Measurements from ENCODE around the gene AKAP6.

DNA sequence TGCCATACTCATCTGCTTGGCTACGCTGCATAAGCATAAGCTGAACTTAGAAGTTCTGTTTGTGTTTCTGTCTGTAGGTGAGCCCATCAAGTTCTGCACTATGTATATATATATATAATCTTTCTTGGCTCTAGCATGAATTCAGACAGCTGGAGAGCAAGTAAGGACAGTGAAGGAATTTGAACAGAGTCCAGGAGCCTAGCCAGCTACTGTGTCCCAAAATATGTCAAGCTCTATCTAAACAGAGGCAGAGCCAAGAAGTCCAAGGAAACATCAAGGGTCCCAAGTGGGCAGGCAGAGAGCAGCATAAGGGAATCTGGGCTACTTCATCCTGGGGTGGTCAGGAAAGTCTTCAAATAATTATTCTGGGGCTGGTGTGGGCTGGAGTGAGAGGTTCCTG, 491.1 kb downstream of the AKAP6 start:
- TF ChIP-seq, protein P1, sequence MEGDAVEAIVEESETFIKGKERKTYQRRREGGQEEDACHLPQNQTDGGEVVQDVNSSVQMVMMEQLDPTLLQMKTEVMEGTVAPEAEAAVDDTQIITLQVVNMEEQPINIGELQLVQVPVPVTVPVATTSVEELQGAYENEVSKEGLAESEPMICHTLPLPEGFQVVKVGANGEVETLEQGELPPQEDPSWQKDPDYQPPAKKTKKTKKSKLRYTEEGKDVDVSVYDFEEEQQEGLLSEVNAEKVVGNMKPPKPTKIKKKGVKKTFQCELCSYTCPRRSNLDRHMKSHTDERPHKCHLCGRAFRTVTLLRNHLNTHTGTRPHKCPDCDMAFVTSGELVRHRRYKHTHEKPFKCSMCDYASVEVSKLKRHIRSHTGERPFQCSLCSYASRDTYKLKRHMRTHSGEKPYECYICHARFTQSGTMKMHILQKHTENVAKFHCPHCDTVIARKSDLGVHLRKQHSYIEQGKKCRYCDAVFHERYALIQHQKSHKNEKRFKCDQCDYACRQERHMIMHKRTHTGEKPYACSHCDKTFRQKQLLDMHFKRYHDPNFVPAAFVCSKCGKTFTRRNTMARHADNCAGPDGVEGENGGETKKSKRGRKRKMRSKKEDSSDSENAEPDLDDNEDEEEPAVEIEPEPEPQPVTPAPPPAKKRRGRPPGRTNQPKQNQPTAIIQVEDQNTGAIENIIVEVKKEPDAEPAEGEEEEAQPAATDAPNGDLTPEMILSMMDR (IDR thresholded peaks at IDR 0.05; ENCODE audit: low read depth, low read length, poor library complexity, severe bottlenecking): no peak
- no peak for TF ChIP-seq EZH2phosphoT487 (IDR thresholded peaks at IDR 0.05; ENCODE audit: borderline replicate concordance, low read length)
